Hypothalamus (tissue), 51 donors: ENCODE results near the gene PTCH2.

Source experiments
- DNase-seq, 51 donors: peaks; one replicate each; lab custom pipeline; 2025; lab: John Stamatoyannopoulos, UW

The PTCH2 gene

DNA sequence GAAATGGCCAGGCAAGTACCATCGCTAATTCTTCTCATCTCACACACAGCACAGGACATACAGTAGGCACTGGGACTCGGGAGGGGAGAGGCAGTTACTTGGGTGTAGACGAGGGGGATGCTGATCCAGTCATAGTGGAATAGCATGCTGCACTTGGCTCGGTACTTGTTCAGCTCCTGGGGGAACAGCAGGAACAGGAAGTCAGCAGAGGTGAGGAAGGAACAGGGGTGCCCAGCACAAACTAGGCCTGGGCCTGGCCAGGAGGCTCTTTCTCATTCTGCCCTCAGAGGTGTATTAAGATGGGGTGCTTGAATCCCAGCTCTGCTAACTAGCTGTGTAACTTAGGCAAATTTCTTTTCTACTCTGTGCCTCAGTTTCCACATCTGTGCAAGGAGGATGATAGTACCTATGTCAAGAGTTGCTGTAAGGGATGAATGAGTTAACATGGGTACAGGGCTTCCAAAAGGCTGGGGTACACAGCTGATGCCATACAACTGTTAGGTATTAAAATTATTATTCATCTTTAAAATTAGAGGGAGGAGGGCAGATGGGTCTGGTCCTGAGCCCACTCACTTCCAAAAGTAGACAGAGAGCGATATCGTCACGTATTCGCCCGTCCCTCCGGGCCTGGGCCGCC, 57.4 kb downstream of the PTCH2 start:
- DNase-seq, result no peak

DNA sequence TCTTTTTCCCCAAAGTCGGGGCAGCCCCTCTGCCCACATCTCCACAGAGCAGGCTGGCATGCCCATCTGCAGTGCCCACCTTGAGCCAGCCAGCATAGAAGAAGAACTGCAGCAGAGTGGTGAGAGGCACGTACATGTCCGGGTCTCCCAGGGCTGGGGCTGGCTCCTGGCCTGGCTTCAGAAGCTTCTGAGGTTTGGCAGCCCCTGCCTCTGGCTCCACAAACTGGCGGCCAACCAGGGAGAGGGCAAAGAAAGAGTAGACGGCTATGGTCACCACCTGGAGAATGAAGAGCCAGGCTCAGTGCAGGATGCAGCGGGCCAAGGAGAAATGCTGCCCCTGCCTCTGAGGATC, 58.0 kb downstream of the PTCH2 start:
- DNase-seq, result no peak

DNA sequence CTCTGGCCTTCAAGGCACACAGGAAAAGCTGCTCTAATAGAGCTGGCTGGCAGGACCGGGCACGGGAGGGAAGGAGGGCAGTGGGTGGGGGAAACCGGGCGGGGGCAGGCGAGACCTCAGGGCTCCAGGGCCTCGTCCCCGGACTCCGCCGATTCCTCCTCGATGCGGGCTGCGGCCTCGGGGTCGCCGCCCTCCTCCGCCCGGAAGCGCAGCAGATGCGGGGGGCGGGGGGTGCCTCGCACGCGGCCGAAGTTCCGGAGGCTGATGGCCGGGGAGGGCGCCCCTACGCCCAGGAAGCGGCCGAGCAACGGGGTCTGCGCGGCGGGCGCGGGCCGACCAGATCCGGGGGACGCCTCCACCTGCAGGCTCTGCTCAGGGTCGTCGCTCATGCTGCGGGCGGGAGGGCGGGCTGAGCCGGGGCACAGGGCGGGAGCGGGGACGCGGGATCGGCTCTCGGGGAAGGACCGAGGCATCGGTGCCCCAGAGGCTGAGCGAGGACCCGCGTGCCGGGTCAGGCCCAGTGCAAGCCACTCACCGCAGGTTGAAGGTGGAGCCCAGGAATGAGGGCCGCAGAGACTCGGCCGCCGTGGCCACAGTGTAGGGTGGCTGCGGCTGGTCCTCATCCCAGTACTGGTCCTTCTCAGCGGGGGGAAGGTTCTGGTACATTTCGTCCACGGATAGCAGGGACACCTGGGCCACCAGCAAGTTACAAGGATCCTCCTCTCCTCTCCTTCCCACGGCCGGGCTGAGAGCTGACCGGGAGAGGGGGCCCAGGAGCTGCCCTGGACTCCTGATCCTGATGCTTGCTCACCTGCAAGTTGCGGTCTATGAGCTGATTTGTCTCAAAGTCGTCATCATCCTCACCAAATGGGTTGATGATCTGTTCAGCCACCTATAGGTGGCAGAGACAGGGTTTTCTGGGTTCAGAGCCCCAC, 58.7 kb downstream of the PTCH2 start:
- DNase-seq, result peak in 6 of 51 donors; percentile 25 to 42 (median 33)

DNA sequence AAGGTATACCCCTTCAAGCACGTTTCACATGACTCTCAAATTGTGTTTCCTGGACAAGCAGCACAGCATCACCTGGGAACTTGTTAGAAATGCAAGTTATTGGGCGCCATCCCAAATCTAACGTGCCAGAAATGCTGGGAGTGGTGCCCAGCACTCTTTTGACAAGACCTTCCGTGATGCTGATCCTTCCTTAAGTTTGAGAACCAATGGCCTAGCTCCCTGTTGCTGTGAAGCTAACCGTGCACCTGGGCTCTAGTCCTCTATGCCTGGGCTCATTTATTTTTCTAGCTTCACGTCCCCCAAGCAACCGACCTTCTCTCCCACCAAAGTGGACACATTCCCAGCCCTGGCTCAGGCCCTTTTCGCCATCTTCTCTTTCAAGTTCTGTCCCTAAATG, 59.4 kb downstream of the PTCH2 start:
- no peak for DNase-seq

DNA sequence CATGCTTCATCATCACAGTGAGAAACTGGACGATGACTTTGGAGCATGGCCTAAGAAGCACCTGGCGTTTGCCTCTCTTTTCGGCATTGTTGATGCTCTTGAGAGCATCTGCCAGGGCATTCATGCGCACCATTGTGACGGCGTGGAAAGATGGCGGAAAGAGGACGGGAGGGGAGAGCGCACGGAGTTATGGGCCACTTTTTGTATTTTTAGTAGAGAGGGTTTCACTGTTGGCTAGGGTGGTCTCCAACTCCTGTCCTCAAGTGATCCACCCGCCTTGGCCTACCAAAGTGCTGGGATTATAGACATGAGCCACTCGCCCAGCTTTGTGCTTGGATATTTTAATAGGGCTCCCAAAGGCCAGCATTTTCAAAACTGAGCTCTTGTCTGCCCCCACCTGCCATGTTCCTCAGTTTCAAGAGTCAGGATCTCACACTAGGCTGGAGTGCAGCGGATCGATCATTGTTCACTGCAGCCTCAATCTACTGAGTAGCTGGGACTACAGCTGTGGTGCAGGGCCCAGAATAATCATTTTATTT, 62.4 kb downstream of the PTCH2 start:
- no peak for DNase-seq

DNA sequence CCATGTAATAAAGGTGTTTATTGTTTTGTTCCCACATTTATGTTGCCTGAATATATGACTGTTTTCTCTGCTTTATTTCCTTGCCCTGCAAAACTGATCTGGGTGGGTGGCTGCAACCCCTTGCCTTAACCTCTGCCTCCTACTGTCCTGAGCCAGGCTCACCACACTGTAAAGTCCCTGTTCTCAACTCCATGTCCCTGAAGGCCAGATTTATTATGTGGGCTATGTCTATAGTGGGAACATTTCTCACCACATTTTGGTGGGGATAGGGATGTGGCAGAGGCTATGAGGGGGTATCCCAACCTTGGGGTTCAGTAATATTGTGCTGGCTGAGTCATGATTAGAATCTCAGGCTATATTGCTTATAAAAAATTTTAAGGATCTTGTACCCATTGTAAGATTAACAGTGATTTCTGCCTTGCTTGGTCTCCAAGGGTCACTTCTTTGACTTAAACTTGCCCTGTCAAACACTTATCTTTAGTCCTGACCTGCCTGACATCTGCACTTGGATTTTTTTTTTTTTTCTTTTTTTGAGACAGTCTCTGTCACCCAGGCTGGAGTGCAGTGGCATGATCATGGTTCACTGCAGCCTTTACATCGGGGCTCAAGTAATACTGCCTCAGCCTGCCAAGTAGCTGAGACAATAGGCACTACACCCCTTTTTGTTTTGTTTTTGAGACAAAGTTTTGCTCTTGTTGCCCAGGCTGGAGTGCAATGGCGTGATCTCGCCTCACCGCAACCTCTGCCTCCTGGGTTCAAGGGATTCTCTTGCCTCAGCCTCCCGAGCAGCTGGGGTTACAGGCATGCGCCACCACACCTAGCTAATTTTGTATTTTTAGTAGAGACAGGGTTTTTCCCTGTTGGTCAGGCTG, 64.1 kb downstream of the PTCH2 start:
- no peak for DNase-seq

DNA sequence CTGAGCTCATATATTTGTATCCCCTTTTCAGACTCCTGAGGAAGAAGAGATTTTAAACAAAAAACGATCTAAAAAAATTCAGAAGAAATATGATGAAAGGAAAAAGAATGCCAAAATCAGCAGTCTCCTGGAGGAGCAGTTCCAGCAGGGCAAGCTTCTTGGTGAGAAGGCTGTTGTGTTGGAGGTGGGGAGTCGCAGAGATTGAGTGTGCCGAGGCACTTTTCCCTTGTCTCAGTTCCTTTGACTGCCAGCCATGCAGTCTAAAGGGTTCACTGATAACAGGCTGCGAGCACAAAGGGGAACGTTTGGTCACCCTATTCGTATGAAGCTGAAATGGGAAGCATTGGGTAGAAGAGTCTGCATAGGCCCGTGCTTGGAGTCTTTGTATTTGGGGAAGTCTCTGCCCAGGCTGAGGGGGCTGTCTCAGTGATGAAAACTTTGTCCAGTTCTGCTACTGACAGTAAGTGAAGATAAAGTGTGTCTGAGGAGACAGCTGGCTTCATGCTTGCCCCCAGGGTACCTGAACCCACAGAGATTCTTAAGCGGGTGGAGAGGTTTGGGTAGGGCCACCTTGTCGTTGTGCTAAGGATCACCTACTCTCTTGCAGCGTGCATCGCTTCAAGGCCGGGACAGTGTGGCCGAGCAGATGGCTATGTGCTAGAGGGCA, 65.0 kb downstream of the PTCH2 start:
- DNase-seq, result no peak

DNA sequence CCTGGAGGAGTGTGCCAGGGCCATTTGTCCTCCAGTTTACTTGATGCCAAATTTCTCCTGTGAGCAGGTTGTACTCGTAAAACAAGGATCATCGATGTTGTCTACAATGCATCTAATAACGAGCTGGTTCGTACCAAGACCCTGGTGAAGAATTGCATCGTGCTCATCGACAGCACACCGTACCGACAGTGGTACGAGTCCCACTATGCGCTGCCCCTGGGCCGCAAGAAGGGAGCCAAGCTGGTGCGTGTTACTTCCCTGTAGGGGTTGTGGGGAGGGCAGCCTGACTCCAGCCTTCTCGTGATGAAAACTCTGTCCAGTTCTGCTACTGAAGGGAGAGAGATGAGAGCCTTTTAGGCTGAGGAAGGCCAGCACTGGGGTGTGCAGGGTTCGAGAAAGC, 65.5 kb downstream of the PTCH2 start:
- no peak for DNase-seq

DNA sequence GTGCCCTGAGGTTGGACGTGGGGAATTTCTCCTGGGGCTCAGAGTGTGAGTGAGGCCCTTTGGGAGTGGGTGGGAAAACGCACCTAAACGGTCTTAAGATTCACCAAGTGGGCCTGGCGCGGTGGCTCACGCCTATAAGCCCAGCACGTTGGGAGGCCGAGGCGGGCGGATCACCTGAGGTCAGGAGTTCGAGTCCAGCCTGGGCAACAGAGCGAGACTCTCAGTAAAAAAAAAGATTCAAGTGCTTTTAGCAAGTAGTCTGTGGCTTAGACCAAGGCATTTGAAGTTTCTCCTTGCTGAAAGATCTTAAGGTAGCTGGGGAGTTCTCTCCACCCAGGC, 66.4 kb downstream of the PTCH2 start:
- DNase-seq, result no peak

DNA sequence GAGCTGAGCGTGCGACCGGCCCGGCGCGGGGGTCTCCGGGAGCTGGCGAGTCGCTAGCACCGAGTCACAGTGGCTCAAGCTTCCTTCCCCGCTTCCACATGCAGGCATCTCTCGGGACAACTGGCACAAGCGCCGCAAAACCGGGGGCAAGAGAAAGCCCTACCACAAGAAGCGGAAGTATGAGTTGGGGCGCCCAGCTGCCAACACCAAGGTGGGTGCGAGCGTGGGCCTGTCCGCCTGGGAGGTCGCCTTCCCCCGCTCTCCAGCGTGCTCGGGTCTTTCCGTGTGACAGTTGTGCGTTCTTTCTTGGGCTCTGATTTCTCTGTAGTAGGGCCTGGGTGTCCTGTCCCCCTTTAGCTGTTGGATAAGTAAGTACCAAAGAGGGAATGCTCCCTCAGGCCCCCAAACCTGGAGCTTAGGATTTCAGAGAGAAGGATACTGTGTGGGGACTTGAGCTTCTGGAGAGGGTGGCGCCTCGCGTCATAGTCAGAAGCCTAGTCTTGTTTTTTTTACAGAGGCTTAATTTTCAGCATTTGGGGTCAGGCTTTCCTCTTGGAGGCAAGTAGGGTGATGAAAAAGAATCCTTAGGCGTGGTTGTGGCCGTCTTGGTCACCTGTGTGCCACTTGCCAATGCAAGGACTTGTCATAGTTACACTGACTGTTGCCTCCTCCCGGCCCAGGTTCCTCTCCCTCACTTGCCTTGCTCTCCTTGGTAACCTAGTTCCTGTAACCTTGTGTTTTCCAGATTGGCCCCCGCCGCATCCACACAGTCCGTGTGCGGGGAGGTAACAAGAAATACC, 66.9 kb downstream of the PTCH2 start:
- DNase-seq, result peak in 9 of 51 donors; percentile 41 to 78 (median 57)

DNA sequence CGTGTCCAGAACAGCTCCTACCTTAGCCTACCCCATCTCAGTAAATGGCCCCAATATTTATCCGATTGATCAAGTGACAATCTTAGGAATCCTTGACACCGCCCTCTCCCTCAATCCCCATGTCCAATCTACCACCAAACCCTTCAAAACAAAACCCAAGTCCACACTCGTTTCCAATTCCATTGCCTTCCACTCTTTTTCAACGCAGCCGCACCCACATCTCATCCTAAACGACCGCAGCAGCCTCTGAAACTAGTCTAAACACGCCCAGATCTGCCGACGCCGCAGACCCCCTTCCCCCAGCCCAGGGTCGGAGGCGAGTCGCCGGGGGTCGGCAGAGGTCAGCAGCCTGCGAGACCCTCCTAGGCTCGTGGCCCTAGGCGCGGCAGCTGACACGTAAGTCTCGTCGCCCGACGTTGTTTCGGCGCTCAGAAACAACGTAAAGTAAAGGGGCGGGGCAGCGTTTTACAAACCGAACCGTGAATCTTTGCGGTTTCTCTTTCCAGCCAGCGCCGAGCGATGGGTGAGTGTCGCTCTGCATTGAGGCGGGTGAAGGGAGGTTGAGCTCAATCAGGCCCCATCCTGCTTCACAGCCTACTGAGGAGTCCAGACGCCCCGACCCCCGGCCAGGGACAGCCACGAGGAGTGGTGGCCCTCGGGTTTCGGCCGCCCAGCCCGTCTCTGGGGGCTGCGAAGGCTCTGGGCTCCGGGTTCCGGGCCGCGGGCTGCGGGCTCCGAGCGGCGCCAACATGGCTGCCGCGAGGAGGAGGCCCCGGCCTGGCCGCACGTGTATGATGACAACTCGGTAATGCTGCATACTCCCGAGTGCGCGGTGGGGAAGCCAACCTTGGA, 67.7 kb downstream of the PTCH2 start, which contains the start of gene RPS8:
Gene RPS8 (plus strand): TSS at position 463 of the 852 bp plus-strand sequence. CDS start 57 bp downstream, at position 520.
- DNase-seq, result peak; percentile 62 to 95 (median 84)
